ENCODE measurements around the gene NAP1L1.

The NAP1L1 gene

GRCh38 chr12:76002598-76003354 is 81.7 kb downstream of the NAP1L1 start:
- Histone ChIP-seq H3K27ac (ENCODE audit: low read depth, low read length) (no peak overlapping the region), H3K18ac (ENCODE audit: low read length) (no peak overlapping the region), H2BK120ac (ENCODE audit: low read depth, low read length) (no peak overlapping the region), H3K36me3 (ENCODE audit: control insufficient read depth, insufficient read depth, low read length) (no peaks in the 10 kb centered on the region), H3K4me1 (ENCODE audit: control insufficient read depth, low read depth, low read length) (peaks cover 3% of the 10 kb centered on the region), H3K79me1 (ENCODE audit: low read length) (no peaks in the 10 kb centered on the region), H4K5ac (ENCODE audit: low read length) (no peak overlapping the region), H2AK5ac (ENCODE audit: low read length) (no peak overlapping the region), H4K8ac (ENCODE audit: low read depth, low read length) (no peak overlapping the region), H2BK5ac (ENCODE audit: low read length) (no peak overlapping the region), H3K4me2 (ENCODE audit: low read length) (no peak overlapping the region), H3K27me3 (ENCODE audit: insufficient read depth, low read length, poor library complexity) (no peaks in the 10 kb centered on the region), H3K23ac (ENCODE audit: low read length) (no peak overlapping the region), H3K4me3 (ENCODE audit: low read length) (no peak overlapping the region), H3K9ac (ENCODE audit: low read length) (no peak overlapping the region), H3K56ac (ENCODE audit: low read length) (no peak overlapping the region), H3K79me2 (ENCODE audit: control insufficient read depth, insufficient read depth, low read length) (no peaks in the 10 kb centered on the region), H3K4ac (ENCODE audit: low read depth, low read length) (no peak overlapping the region), H2BK15ac (replicated peaks; ENCODE audit: low read depth) (no peak overlapping the region)
- no peak for DNase-seq
- WGBS (ENCODE audit: extremely low coverage, insufficient coverage, low lambda C conversion rate) = no CpG with 5 or more reads among the region's 1 CpG

- no peak overlapping the region for H3K18ac ChIP-seq (ENCODE audit: low read length)
- H3K36me3 ChIP-seq (ENCODE audit: control insufficient read depth, insufficient read depth, low read length) = no peaks in the 10 kb centered on the region
- no peak overlapping the region for H2BK5ac ChIP-seq (ENCODE audit: low read length)
- no peak overlapping the region for H3K27ac ChIP-seq (ENCODE audit: low read depth, low read length)
- no peak overlapping the region for H2BK15ac ChIP-seq (replicated peaks; ENCODE audit: low read depth)
- no peaks in the 10 kb centered on the region for H3K79me2 ChIP-seq (ENCODE audit: control insufficient read depth, insufficient read depth, low read length)
- WGBS (ENCODE audit: extremely low coverage, insufficient coverage, low lambda C conversion rate) = no CpG with 5 or more reads among the region's 4 CpGs
- H3K4ac ChIP-seq (ENCODE audit: low read depth, low read length) = no peak overlapping the region
- no peak overlapping the region for H3K4me3 ChIP-seq (ENCODE audit: low read length)
- no peaks in the 10 kb centered on the region for H3K79me1 ChIP-seq (ENCODE audit: low read length)
- H3K23ac ChIP-seq (ENCODE audit: low read length) = no peak overlapping the region
- no peak for DNase-seq
- H3K9ac ChIP-seq (ENCODE audit: low read length) = no peak overlapping the region
- H2AK5ac ChIP-seq (ENCODE audit: low read length) = no peak overlapping the region
- H3K4me2 ChIP-seq (ENCODE audit: low read length) = no peak overlapping the region
- no peaks in the 10 kb centered on the region for H3K4me1 ChIP-seq (ENCODE audit: control insufficient read depth, low read depth, low read length)
- H2BK120ac ChIP-seq (ENCODE audit: low read depth, low read length) = no peak overlapping the region
- H4K8ac ChIP-seq (ENCODE audit: low read depth, low read length) = no peak overlapping the region
- no peaks in the 10 kb centered on the region for H3K27me3 ChIP-seq (ENCODE audit: insufficient read depth, low read length, poor library complexity)
- H3K56ac ChIP-seq (ENCODE audit: low read length) = no peak overlapping the region
- no peak overlapping the region for H4K5ac ChIP-seq (ENCODE audit: low read length)
Observed at GRCh38 chr12:75998292-75999063, 86.0 kb downstream of the NAP1L1 start.

DNA sequence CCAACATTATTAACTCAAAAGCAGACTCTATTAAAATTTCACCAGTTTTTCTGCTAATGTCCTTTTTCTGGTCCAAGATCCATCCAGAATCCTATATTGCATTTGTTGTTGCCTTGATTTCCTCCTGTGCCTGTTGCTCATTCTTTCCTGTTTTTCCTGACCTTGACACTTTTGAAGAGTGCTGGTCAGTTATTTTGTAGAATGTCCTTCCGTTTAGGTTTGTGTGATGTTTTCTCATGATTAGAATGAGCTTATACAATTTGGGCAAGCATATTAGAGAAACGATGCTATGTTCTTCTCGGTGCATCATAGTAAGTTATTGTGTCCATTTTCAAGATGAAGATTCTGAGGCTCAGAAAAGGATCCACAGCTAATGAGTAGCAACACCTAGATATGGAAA is 86.8 kb downstream of the NAP1L1 start:
- no CpG with 5 or more reads among the region's 3 CpGs for WGBS (ENCODE audit: extremely low coverage, insufficient coverage, low lambda C conversion rate)

DNA sequence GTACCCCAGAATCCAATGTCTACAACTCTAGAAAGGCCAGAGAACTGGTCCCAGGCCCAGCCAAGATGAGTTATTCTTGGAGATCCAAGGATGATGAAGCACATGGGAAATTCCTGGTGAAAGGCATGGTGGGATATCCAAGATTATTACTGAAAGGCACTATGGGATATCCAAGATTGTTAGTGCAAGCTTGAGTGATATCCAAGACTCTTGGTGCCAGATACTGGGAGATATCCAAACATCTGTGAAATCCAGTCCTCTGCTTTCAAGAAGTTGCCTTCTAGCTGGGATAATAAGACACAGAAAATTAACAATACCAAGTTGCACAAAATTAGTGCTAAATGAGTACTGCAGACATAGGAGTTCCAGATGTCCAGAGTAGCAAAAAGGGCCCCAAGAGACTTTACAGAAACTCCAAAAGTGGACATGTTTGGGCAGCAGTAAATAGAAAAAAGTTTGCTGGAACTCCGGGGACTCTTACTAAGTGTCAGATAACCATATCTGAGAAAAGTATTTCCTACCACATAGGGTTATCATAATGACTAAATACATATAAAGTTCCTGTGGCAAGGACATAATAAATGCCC is 87.5 kb downstream of the NAP1L1 start:
- Histone ChIP-seq H3K4me1 (ENCODE audit: control insufficient read depth, low read depth, low read length) (no peaks in the 10 kb centered on the region), H2BK15ac (replicated peaks; ENCODE audit: low read depth) (no peak overlapping the region), H3K79me2 (ENCODE audit: control insufficient read depth, insufficient read depth, low read length) (no peaks in the 10 kb centered on the region), H3K23ac (ENCODE audit: low read length) (no peak overlapping the region), H2AK5ac (ENCODE audit: low read length) (no peak overlapping the region), H3K27me3 (ENCODE audit: insufficient read depth, low read length, poor library complexity) (no peaks in the 10 kb centered on the region), H3K27ac (ENCODE audit: low read depth, low read length) (no peak overlapping the region), H2BK5ac (ENCODE audit: low read length) (no peak overlapping the region), H4K5ac (ENCODE audit: low read length) (no peak overlapping the region), H3K56ac (ENCODE audit: low read length) (no peak overlapping the region), H2BK120ac (ENCODE audit: low read depth, low read length) (no peak overlapping the region), H3K79me1 (ENCODE audit: low read length) (no peaks in the 10 kb centered on the region), H3K4ac (ENCODE audit: low read depth, low read length) (no peak overlapping the region), H3K4me3 (ENCODE audit: low read length) (no peak overlapping the region), H4K8ac (ENCODE audit: low read depth, low read length) (no peak overlapping the region), H3K9ac (ENCODE audit: low read length) (no peak overlapping the region), H3K4me2 (ENCODE audit: low read length) (no peak overlapping the region), H3K36me3 (ENCODE audit: control insufficient read depth, insufficient read depth, low read length) (no peaks in the 10 kb centered on the region), H3K18ac (ENCODE audit: low read length) (no peak overlapping the region)
- WGBS (ENCODE audit: extremely low coverage, insufficient coverage, low lambda C conversion rate) = no CpG with 5 or more reads among the region's 1 CpG
- no peak for DNase-seq

More for the DNA sequence above, 86.8 kb downstream of the NAP1L1 start:
- H3K9ac ChIP-seq (ENCODE audit: low read length) = no peak overlapping the region
- no peak overlapping the region for H3K23ac ChIP-seq (ENCODE audit: low read length)
- H3K79me1 ChIP-seq (ENCODE audit: low read length) = no peaks in the 10 kb centered on the region
- no peak overlapping the region for H3K18ac ChIP-seq (ENCODE audit: low read length)
- H4K8ac ChIP-seq (ENCODE audit: low read depth, low read length) = no peak overlapping the region
- H4K5ac ChIP-seq (ENCODE audit: low read length) = no peak overlapping the region
- no peak overlapping the region for H2AK5ac ChIP-seq (ENCODE audit: low read length)
- H3K4me2 ChIP-seq (ENCODE audit: low read length) = no peak overlapping the region
- H3K27ac ChIP-seq (ENCODE audit: low read depth, low read length) = no peak overlapping the region
- H3K56ac ChIP-seq (ENCODE audit: low read length) = no peak overlapping the region
- H3K4me3 ChIP-seq (ENCODE audit: low read length) = no peak overlapping the region
- H3K4me1 ChIP-seq (ENCODE audit: control insufficient read depth, low read depth, low read length) = no peaks in the 10 kb centered on the region
- H2BK120ac ChIP-seq (ENCODE audit: low read depth, low read length) = no peak overlapping the region
- H2BK15ac ChIP-seq (replicated peaks; ENCODE audit: low read depth) = no peak overlapping the region
- no peak overlapping the region for H3K4ac ChIP-seq (ENCODE audit: low read depth, low read length)
- H3K79me2 ChIP-seq (ENCODE audit: control insufficient read depth, insufficient read depth, low read length) = no peaks in the 10 kb centered on the region
- no peaks in the 10 kb centered on the region for H3K36me3 ChIP-seq (ENCODE audit: control insufficient read depth, insufficient read depth, low read length)
- no peaks in the 10 kb centered on the region for H3K27me3 ChIP-seq (ENCODE audit: insufficient read depth, low read length, poor library complexity)
- no peak overlapping the region for H2BK5ac ChIP-seq (ENCODE audit: low read length)
- DNase-seq = no peak

- Histone ChIP-seq H3K9ac (ENCODE audit: low read length) (no peak overlapping the region), H3K79me1 (ENCODE audit: low read length) (no peaks in the 10 kb centered on the region), H2BK120ac (ENCODE audit: low read depth, low read length) (no peak overlapping the region), H3K18ac (ENCODE audit: low read length) (no peak overlapping the region), H4K8ac (ENCODE audit: low read depth, low read length) (no peak overlapping the region), H3K56ac (ENCODE audit: low read length) (no peak overlapping the region), H2BK5ac (ENCODE audit: low read length) (no peak overlapping the region), H3K23ac (ENCODE audit: low read length) (no peak overlapping the region), H3K4me3 (ENCODE audit: low read length) (no peak overlapping the region), H4K5ac (ENCODE audit: low read length) (no peak overlapping the region), H2BK15ac (replicated peaks; ENCODE audit: low read depth) (no peak overlapping the region), H3K79me2 (ENCODE audit: control insufficient read depth, insufficient read depth, low read length) (no peaks in the 10 kb centered on the region), H3K4ac (ENCODE audit: low read depth, low read length) (no peak overlapping the region), H3K4me1 (ENCODE audit: control insufficient read depth, low read depth, low read length) (no peaks in the 10 kb centered on the region), H3K36me3 (ENCODE audit: control insufficient read depth, insufficient read depth, low read length) (no peaks in the 10 kb centered on the region), H3K27me3 (ENCODE audit: insufficient read depth, low read length, poor library complexity) (no peaks in the 10 kb centered on the region), H3K27ac (ENCODE audit: low read depth, low read length) (no peak overlapping the region), H3K4me2 (ENCODE audit: low read length) (no peak overlapping the region), H2AK5ac (ENCODE audit: low read length) (no peak overlapping the region)
- no peak for DNase-seq
Observed at GRCh38 chr12:75995691-75996090, 88.8 kb downstream of the NAP1L1 start.
